ENCODE data around the gene CAPN13.
A peak's percentile ranks its signal among the peaks of the same experiment; 100 is the strongest.

The CAPN13 gene

GRCh38 chr2:30764021-30764800, 43.0 kb downstream of the CAPN13 start:
- DNase-seq = no peak

- DNase-seq = no peak
Observed at GRCh38 chr2:30763151-30763660, 44.0 kb downstream of the CAPN13 start.

- DNase-seq = no peak
Observed at GRCh38 chr2:30761226-30761625, 46.0 kb downstream of the CAPN13 start.

GRCh38 chr2:30759481-30759880, 47.8 kb downstream of the CAPN13 start:
- DNase-seq = no peak

GRCh38 chr2:30758191-30758651, 49.0 kb downstream of the CAPN13 start:
- DNase-seq = no peak

GRCh38 chr2:30757749-30758148, 49.5 kb downstream of the CAPN13 start:
- no peak for DNase-seq

- DNase-seq = no peak
Observed at GRCh38 chr2:30756971-30757370, 50.3 kb downstream of the CAPN13 start.

GRCh38 chr2:30756051-30756719, 51.1 kb downstream of the CAPN13 start:
- peak in 3 of 4 experiments; percentile 2 to 14 (median 5) for DNase-seq

GRCh38 chr2:30753630-30754029, 53.6 kb downstream of the CAPN13 start:
- DNase-seq = no peak

GRCh38 chr2:30752811-30753210, 54.4 kb downstream of the CAPN13 start:
- DNase-seq = no peak

- no peak for DNase-seq
Observed at GRCh38 chr2:30747206-30747605, 60.0 kb downstream of the CAPN13 start.

- DNase-seq = no peak
Observed at GRCh38 chr2:30744823-30745222, 62.4 kb downstream of the CAPN13 start.

- no peak for DNase-seq
Observed at GRCh38 chr2:30741576-30741975, 65.7 kb downstream of the CAPN13 start.

GRCh38 chr2:30738141-30738911, 68.9 kb downstream of the CAPN13 start:
- DNase-seq = no peak

- no peak for DNase-seq
Observed at GRCh38 chr2:30737326-30737610, 70.0 kb downstream of the CAPN13 start.

GRCh38 chr2:30736461-30737325, 70.6 kb downstream of the CAPN13 start:
- no peak for DNase-seq

GRCh38 chr2:30733876-30734520, 73.2 kb downstream of the CAPN13 start:
- DNase-seq = no peak

- DNase-seq = no peak
Observed at GRCh38 chr2:30732876-30733275, 74.4 kb downstream of the CAPN13 start.

GRCh38 chr2:30732376-30732775, 74.9 kb downstream of the CAPN13 start:
- no peak for DNase-seq

- no peak for DNase-seq
Observed at GRCh38 chr2:30731706-30732105, 75.5 kb downstream of the CAPN13 start.

GRCh38 chr2:30730736-30731647, 76.3 kb downstream of the CAPN13 start:
- DNase-seq = no peak

All from suppressor macrophage (primary cell).